Fibroblast of the aortic adventitia (primary cell): ENCODE data around the gene IRAK1. TPM values are rescaled to one million over a fixed set of nuclear protein-coding genes. Genes with fewer than 3 reads are reported as not detected.

Source experiments
- DNase-seq: peaks from one replicate; pipeline ENCODE4 v3.0.0-alpha.2; 2010; ENCODE audit warnings: low read depth
- H3K4me3 ChIP-seq: 2 replicates; pipeline ENCODE4 v1.5.1; 2011; ENCODE audit warnings: low read depth, mild to moderate bottlenecking, control low read depth, low read length, moderate library complexity
- total RNA-seq: library from RNA; depleted of rRNA; stranded (reverse); fragments of >200 nt; gene quantifications from 2 replicates; pipeline ENCODE4 v1.2.3, GENCODE V29; 2012; ENCODE audit warnings: low replicate concordance
- TF ChIP-seq, protein P1 (sequence below): IDR thresholded peaks from 2 replicates; pipeline ENCODE4 v1.5.1; 2011; ENCODE audit warnings: mild to moderate bottlenecking, low read length, control low read depth, inconsistent platforms; ENCODE audit not compliant: insufficient read depth

IRAK1 gene
- total RNA-seq, 1 donor = 80.5 TPM

GRCh38 chrX:154032653-154033052 lies 13.0 kb upstream of the IRAK1 start:
- no peak overlapping the region for H3K4me3 ChIP-seq
- TF ChIP-seq, protein P1, sequence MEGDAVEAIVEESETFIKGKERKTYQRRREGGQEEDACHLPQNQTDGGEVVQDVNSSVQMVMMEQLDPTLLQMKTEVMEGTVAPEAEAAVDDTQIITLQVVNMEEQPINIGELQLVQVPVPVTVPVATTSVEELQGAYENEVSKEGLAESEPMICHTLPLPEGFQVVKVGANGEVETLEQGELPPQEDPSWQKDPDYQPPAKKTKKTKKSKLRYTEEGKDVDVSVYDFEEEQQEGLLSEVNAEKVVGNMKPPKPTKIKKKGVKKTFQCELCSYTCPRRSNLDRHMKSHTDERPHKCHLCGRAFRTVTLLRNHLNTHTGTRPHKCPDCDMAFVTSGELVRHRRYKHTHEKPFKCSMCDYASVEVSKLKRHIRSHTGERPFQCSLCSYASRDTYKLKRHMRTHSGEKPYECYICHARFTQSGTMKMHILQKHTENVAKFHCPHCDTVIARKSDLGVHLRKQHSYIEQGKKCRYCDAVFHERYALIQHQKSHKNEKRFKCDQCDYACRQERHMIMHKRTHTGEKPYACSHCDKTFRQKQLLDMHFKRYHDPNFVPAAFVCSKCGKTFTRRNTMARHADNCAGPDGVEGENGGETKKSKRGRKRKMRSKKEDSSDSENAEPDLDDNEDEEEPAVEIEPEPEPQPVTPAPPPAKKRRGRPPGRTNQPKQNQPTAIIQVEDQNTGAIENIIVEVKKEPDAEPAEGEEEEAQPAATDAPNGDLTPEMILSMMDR = no peak
- no peak for DNase-seq

DNA sequence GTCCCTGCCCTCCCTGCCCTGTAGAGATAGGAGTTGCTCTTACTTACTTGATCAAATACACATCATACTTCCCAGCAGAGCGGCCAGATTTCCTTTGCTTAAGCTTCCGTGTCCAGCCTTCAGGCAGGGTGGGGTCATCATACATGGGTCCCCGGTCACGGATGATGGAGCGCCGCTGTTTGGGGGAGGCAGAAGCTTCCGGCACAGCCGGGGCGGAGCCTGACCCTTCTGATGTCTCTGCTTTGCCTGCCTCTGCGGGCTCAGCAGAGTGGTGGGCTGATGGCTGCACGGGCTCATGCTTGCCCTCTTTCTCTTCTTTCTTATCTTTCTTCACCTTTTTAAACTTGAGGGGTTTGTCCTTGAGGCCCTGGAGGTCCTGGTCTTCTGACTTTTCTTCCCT lies 12.5 kb upstream of the IRAK1 start:
- DNase-seq = no peak
- TF ChIP-seq, protein P1 = no peak
- H3K4me3 ChIP-seq = no peak overlapping the region

- no peak overlapping the region for H3K4me3 ChIP-seq
- DNase-seq = no peak
- TF ChIP-seq, protein P1 = no peak
Measured at GRCh38 chrX:154030715-154031305, 11.1 kb upstream of the IRAK1 start.

GRCh38 chrX:154030266-154030665 lies 10.6 kb upstream of the IRAK1 start:
- DNase-seq = no peak
- TF ChIP-seq, protein P1 = no peak
- H3K4me3 ChIP-seq = no peak overlapping the region

DNA sequence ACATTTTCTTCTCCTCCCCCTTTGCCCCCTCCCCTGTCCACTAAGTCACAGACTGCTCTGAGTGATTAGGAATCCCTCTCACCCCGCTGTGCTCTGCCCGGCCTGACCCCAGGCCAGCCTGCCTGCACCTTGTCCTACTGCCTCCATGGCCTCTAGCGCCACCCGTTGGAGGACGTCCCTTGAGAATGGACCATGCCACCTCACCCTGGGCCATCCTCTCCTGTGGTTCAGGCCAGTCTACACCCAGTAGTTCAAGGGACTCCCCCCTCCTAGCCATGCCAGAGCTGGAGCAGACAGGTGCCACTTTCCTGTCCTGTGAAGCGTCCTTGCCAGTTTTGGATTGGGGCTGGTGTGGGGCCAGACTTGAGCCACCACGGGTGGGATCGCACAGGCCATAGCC lies 9.7 kb upstream of the IRAK1 start:
- DNase-seq = no peak
- no peak overlapping the region for H3K4me3 ChIP-seq
- TF ChIP-seq, protein P1 = no peak

- H3K4me3 ChIP-seq = no peak overlapping the region
- no peak for DNase-seq
- TF ChIP-seq, protein P1 = no peak
Measured at GRCh38 chrX:154028502-154029184, 8.9 kb upstream of the IRAK1 start.
